ENCODE measurements around the gene VEPH1.

DNA sequence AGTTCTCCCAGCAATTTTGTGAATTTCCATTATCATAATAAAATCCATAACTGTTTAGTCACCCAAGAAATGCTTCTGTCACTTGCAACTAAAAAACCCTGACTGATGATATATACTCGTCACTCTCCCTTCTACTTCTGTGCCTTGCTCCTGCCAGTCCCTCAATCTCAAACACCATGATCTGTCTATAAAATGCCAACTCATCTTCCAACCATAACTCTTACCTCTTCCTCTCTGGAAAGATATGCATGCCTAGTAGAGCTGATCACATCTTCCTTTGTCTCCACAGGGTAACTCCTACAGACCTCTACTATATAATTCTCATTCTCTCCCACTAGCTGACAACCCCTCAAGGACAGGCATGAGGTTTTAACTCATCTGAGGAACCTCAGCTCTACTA is 5.2 kb upstream of the VEPH1 start:
- TF ChIP-seq, protein P1, sequence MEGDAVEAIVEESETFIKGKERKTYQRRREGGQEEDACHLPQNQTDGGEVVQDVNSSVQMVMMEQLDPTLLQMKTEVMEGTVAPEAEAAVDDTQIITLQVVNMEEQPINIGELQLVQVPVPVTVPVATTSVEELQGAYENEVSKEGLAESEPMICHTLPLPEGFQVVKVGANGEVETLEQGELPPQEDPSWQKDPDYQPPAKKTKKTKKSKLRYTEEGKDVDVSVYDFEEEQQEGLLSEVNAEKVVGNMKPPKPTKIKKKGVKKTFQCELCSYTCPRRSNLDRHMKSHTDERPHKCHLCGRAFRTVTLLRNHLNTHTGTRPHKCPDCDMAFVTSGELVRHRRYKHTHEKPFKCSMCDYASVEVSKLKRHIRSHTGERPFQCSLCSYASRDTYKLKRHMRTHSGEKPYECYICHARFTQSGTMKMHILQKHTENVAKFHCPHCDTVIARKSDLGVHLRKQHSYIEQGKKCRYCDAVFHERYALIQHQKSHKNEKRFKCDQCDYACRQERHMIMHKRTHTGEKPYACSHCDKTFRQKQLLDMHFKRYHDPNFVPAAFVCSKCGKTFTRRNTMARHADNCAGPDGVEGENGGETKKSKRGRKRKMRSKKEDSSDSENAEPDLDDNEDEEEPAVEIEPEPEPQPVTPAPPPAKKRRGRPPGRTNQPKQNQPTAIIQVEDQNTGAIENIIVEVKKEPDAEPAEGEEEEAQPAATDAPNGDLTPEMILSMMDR (IDR thresholded peaks at IDR 0.05): no peak
- no peak for TF ChIP-seq POLR2A (IDR thresholded peaks at IDR 0.05)
